Measurements from ENCODE around the gene KLF11.
"Not testable (repeated sequence)": the region's sequence is repeated elsewhere in the genome, so short reads cannot be mapped to it uniquely, and the experiment has no call there.

The KLF11 gene

GRCh38 chr2:10012366-10012962 is 30.9 kb upstream of the KLF11 start:
- not testable (repeated sequence) for H3K36me3 ChIP-seq; H3K27ac ChIP-seq; H3K4me3 ChIP-seq (ENCODE audit: low read depth, low read length); H3K27me3 ChIP-seq (ENCODE audit: insufficient read depth, low read depth, severe bottlenecking); DNase-seq; H3K9me3 ChIP-seq (ENCODE audit: severe bottlenecking)

GRCh38 chr2:10012963-10013461 is 30.3 kb upstream of the KLF11 start:
- Histone ChIP-seq H3K27me3 (ENCODE audit: insufficient read depth, low read depth, severe bottlenecking) (no peaks in the 10 kb centered on the region), H3K27ac (no peak overlapping the region), H3K36me3 (no peaks in the 10 kb centered on the region), H3K4me3 (ENCODE audit: low read depth, low read length) (no peak overlapping the region), H3K9me3 (ENCODE audit: severe bottlenecking) (peaks cover 9% of the 10 kb centered on the region)
- DNase-seq: no peak
- TF ChIP-seq CTCF (IDR thresholded peaks at IDR 0.05; ENCODE audit: low read depth, low read length): no peak

- H3K27ac ChIP-seq; H3K36me3 ChIP-seq; DNase-seq; H3K4me3 ChIP-seq (ENCODE audit: low read depth, low read length); H3K9me3 ChIP-seq (ENCODE audit: severe bottlenecking); H3K27me3 ChIP-seq (ENCODE audit: insufficient read depth, low read depth, severe bottlenecking): not testable (repeated sequence)
Measured at GRCh38 chr2:10013651-10014417, 29.5 kb upstream of the KLF11 start.

- no peaks in the 10 kb centered on the region for H3K36me3 ChIP-seq
- DNase-seq: no peak
Measured at GRCh38 chr2:10014418-10015190, 28.7 kb upstream of the KLF11 start.

GRCh38 chr2:10015376-10015989 is 27.9 kb upstream of the KLF11 start:
- H3K36me3 ChIP-seq; H3K4me3 ChIP-seq (ENCODE audit: low read depth, low read length); DNase-seq; H3K9me3 ChIP-seq (ENCODE audit: severe bottlenecking); H3K27me3 ChIP-seq (ENCODE audit: insufficient read depth, low read depth, severe bottlenecking); H3K27ac ChIP-seq: not testable (repeated sequence)

More at GRCh38 chr2:10014418-10015190, 28.7 kb upstream of the KLF11 start:
- Histone ChIP-seq H3K9me3 (ENCODE audit: severe bottlenecking) (peaks cover 9% of the 10 kb centered on the region), H3K27ac (no peak overlapping the region), H3K4me3 (ENCODE audit: low read depth, low read length) (no peak overlapping the region), H3K27me3 (ENCODE audit: insufficient read depth, low read depth, severe bottlenecking) (no peaks in the 10 kb centered on the region)
- no peak for TF ChIP-seq CTCF (IDR thresholded peaks at IDR 0.05; ENCODE audit: low read depth, low read length)

GRCh38 chr2:10016001-10016801 is 27.1 kb upstream of the KLF11 start:
- H3K27me3 ChIP-seq (ENCODE audit: insufficient read depth, low read depth, severe bottlenecking): no peaks in the 10 kb centered on the region
- H3K9me3 ChIP-seq (ENCODE audit: severe bottlenecking): peaks cover 9% of the 10 kb centered on the region
- no peak overlapping the region for H3K27ac ChIP-seq
- no peak for TF ChIP-seq CTCF (IDR thresholded peaks at IDR 0.05; ENCODE audit: low read depth, low read length)
- H3K36me3 ChIP-seq: no peaks in the 10 kb centered on the region
- no peak for DNase-seq
- H3K4me3 ChIP-seq (ENCODE audit: low read depth, low read length): no peak overlapping the region

Data from WERI-Rb-1 (cell line).